Measurements from ENCODE around the gene BRD3OS.

DNA sequence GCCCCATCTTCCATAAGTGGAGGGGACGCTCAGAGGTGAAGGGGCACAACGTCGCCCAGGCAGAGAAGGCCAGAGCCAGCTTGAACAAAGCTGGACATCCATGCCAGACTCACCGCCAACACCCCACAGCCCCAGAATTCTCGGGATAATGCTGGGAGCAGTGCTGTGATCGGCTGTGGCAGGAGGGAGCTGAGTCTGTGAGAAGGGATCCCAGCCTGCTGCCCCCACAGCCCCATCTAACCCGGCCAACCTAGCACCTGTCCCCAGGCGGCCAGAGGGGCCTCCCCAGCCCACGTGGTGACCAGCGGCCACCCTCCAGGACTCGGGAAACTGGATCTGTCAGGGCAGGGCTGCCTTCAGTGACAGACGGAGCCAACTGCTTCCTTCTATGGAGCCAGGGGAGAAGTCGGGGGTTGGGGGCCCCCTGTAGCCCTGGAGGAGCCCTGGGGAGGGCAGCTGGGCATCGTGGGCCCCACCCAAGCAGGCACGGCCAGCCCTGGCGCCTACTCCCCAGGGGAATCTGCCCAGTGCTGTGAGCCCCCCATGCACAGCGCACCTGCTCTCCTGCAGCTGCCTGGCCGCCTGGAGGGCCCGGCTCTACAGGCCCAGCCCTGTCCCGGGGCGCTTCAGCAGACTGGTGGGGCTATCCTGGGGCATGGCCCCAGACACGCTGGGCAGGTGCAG lies 36.5 kb downstream of the BRD3OS start:
- TF ChIP-seq, protein P1, sequence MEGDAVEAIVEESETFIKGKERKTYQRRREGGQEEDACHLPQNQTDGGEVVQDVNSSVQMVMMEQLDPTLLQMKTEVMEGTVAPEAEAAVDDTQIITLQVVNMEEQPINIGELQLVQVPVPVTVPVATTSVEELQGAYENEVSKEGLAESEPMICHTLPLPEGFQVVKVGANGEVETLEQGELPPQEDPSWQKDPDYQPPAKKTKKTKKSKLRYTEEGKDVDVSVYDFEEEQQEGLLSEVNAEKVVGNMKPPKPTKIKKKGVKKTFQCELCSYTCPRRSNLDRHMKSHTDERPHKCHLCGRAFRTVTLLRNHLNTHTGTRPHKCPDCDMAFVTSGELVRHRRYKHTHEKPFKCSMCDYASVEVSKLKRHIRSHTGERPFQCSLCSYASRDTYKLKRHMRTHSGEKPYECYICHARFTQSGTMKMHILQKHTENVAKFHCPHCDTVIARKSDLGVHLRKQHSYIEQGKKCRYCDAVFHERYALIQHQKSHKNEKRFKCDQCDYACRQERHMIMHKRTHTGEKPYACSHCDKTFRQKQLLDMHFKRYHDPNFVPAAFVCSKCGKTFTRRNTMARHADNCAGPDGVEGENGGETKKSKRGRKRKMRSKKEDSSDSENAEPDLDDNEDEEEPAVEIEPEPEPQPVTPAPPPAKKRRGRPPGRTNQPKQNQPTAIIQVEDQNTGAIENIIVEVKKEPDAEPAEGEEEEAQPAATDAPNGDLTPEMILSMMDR (conservative IDR thresholded peaks at IDR 0.05 in 1 of 2, IDR thresholded peaks at IDR 0.05 in 1 of 2; ENCODE audit: low read depth in 1 of 2, low read length in 2 of 2) = no peak
- TF ChIP-seq EZH2 (IDR thresholded peaks at IDR 0.05; ENCODE audit: low read length, missing control alignments) = no peak
